ENCODE results near the gene CMC2. TPM values are rescaled to one million over a fixed set of nuclear protein-coding genes. Genes with fewer than 3 reads are reported as not detected.
A peak's percentile ranks its signal among the peaks of the same experiment; 100 is the strongest.

The CMC2 gene
- total RNA-seq, 1 donor from 2014 or later = 136 TPM

GRCh38 chr16:81040131-81040530, 33.4 kb upstream of the CMC2 start:
- Histone ChIP-seq H3K27me3 (ENCODE audit: low read depth) (no peaks in the 10 kb centered on the region), H3K4me1 (peaks cover 47% of the 10 kb centered on the region), H3K9me3 (replicated peaks) (no peaks in the 10 kb centered on the region), H3K4me3 (no peak overlapping the region), H3K27ac (replicated peaks) (no peak overlapping the region), H3K36me3 (peaks cover 39% of the 10 kb centered on the region)
- no peak for TF ChIP-seq CTCF (IDR thresholded peaks at IDR 0.05; ENCODE audit: borderline replicate concordance)
- no peak for DNase-seq
- intact Hi-C loops (cut with micrococcal nuclease) = no loop called here

DNA sequence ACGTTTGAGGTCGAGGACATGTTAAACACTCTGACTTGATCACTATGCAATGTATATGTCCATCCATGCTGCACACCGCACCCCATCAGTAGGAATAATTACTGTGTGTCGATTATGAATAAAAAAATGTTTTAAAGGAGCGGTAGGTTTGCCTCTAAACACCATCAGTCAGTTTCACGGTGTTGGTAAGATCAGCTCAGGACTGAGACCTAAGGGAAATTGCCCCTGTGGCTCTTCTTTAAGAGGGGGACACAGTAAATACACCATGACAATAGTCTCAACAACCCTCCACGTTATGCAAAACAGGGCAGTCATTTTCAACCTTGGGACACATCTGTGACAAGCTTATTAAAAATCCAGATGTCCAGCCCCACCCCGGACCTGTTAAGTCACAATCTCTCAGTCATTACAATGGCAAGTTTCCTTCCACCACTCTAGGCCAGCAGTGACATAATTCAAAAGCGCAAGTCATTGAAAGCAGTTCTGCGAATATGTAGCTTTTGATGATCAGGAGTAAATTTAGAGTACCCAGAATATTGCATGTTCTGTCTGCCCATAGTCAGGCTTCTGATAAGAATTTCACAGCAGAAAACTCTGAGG, 30.2 kb upstream of the CMC2 start:
- H3K27ac ChIP-seq (replicated peaks) = peak overlapping the region; percentile 89
- no peaks in the 10 kb centered on the region for H3K9me3 ChIP-seq (replicated peaks)
- H3K4me1 ChIP-seq = peaks cover 47% of the 10 kb centered on the region
- no peak for TF ChIP-seq CTCF (IDR thresholded peaks at IDR 0.05; ENCODE audit: borderline replicate concordance)
- H3K27me3 ChIP-seq (ENCODE audit: low read depth) = no peaks in the 10 kb centered on the region
- peak overlapping the region; percentile 77 for H3K4me3 ChIP-seq
- peaks cover 6% of the 10 kb centered on the region for H3K36me3 ChIP-seq
- DNase-seq = no peak
- intact Hi-C loops (cut with micrococcal nuclease) = loop anchor here (10.0 kb wide), 1 partner anchor 698 kb away; no protein-coding TSS in a partner anchor

DNA sequence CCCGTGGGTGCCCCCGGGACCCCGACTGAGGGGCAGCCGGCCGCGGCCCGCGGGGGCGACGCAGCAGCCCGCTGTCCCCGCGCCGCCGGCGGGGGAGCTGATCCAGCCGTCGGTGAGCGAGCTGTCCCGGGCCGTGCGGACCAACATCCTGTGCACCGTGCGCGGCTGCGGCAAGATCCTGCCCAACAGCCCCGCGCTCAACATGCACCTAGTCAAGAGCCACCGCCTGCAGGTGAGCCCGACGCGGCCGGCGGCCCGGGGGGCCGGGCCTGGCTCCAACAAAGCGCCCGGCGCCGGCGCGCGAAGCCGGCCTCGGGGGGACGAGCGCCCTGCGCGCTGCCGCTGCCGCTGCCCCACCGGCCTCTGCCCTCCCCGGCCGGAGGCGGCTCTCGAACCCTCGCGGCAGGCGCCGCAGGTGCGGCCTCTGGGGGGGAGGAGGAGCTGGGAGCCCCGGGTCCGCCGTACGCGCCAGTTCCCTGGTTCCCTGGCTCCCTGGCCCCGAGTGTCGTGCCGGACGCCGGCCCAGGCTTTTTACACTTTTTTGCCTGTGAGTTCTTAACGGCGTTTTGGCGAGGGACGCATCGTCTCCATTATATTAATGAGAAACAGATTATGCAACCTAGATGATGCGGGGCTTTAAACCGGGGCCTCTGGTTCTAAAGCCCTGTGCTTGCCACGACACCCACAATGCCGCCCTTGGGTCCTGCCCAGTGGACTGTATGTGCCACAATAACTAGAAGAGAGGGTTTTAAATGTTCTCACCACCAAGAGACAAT, 29.5 kb upstream of the CMC2 start:
- DNase-seq = peak; percentile 20
- peak overlapping the region; percentile 77 for H3K4me3 ChIP-seq
- no peaks in the 10 kb centered on the region for H3K27me3 ChIP-seq (ENCODE audit: low read depth)
- no peaks in the 10 kb centered on the region for H3K36me3 ChIP-seq
- peak; percentile 13 for TF ChIP-seq CTCF (IDR thresholded peaks at IDR 0.05; ENCODE audit: borderline replicate concordance)
- H3K4me1 ChIP-seq = peaks cover 47% of the 10 kb centered on the region
- intact Hi-C loops (cut with micrococcal nuclease) = loop anchor here (10.0 kb wide), 1 partner anchor 699 kb away; no protein-coding TSS in a partner anchor
- H3K27ac ChIP-seq (replicated peaks) = peak overlapping the region; percentile 89
- H3K9me3 ChIP-seq (replicated peaks) = no peaks in the 10 kb centered on the region

DNA sequence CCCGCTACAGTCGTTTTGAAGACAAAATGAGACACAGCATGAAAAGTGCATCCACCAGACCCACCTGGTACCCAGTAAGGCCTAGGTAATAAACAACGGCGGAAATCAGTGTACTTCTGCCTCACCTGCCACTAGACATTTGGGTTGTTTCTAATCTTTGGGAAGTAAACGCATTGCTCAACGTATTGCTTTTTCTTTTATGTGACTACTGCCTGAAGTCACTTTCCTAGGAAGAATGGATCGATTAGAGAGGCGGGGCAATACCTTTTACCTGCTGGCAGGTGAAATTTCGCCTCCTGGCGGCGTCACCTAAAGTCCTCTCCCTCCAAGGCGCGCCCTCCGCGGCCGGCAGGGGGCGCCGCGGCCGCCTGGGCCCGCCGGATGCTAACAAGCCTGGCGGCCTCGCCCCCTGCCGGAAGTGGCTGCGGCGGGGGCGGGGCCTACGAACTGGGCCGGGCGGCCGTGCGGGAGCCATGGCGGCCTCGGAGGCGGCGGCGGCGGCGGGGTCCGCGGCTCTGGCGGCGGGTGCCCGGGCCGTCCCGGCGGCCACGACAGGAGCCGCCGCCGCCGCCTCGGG, 28.8 kb upstream of the CMC2 start, which contains the start of gene ATMIN:
Gene ATMIN (plus strand): TSS at position 445 of the 577 bp plus-strand sequence. CDS start 29 bp downstream, at position 474.
- no peaks in the 10 kb centered on the region for H3K27me3 ChIP-seq (ENCODE audit: low read depth)
- H3K36me3 ChIP-seq = no peaks in the 10 kb centered on the region
- H3K9me3 ChIP-seq (replicated peaks) = no peaks in the 10 kb centered on the region
- peaks cover 47% of the 10 kb centered on the region for H3K4me1 ChIP-seq
- intact Hi-C loops (cut with micrococcal nuclease) = loop anchor here (10.0 kb wide), 1 partner anchor 699 kb away; no protein-coding TSS in a partner anchor
- H3K4me3 ChIP-seq = peak within 1 kb of the TSS; percentile 77
- DNase-seq = peak; percentile 87
- peak; percentile 95 for TF ChIP-seq CTCF (IDR thresholded peaks at IDR 0.05; ENCODE audit: borderline replicate concordance)
- peak within 1 kb of the TSS; percentile 89 for H3K27ac ChIP-seq (replicated peaks)

DNA sequence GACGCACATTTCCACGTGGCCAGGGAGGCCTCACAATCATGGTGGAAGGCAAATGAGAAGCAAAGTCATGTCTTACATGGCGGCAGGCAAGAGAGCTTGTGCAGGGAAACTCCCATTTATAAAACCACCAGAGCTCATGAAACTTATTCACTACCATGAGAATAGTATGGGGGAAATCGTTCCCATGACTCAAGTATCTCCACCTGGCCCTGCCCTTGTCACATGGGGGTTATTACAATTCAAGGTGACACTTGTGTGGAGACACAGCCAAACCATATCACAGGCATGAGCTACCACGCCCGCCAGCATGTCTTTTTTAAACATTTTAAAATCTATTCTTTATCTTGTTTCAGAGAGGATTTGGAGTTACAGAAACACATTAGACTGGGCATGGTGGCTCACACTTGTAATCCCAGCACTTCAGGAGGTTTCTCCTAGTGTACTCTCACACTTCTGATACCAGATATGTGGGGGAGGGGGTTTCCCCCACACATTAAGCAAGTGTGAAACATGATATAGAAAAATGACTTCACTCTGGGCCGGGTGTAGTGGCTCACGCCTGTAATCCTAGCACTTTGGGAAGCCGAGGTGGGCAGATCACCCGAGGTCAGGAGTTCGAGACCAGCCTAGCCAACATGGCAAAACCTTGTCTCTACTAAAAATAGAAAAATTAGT, 23.4 kb upstream of the CMC2 start:
- no peaks in the 10 kb centered on the region for H3K9me3 ChIP-seq (replicated peaks)
- intact Hi-C loops (cut with micrococcal nuclease) = loop anchor here (10.0 kb wide), 1 partner anchor 705 kb away; no protein-coding TSS in a partner anchor
- H3K27me3 ChIP-seq (ENCODE audit: low read depth) = no peaks in the 10 kb centered on the region
- no peak overlapping the region for H3K4me3 ChIP-seq
- peaks cover 5% of the 10 kb centered on the region for H3K36me3 ChIP-seq
- no peak overlapping the region for H3K27ac ChIP-seq (replicated peaks)
- H3K4me1 ChIP-seq = no peaks in the 10 kb centered on the region
- no peak for DNase-seq
- no peak for TF ChIP-seq CTCF (IDR thresholded peaks at IDR 0.05; ENCODE audit: borderline replicate concordance)
